HL-60 (cell line): Measurements from ENCODE around the gene PEX5.

Experiments
- DNase-seq, 2 experiments: peaks; one replicate each; pipeline ENCODE4 v3.0.0-alpha.2; 2010 to 2020; ENCODE audit warnings: low read depth in 1 of 2, low spot score in 1 of 2
- H3K27ac ChIP-seq: fragments of 250-450 bp; sonication (Bioruptor Pico); replicated peaks from 2 replicates; pipeline ENCODE4 v1.5.1; 2020; ENCODE audit warnings: mild to moderate bottlenecking, moderate library complexity
- H3K27me3 ChIP-seq: fragments of 250-450 bp; sonication (Bioruptor Pico); 2 replicates; pipeline ENCODE4 v1.5.1; 2021; ENCODE audit warnings: mild to moderate bottlenecking, moderate library complexity; ENCODE audit not compliant: insufficient read depth, poor library complexity, severe bottlenecking
- H3K4me3 ChIP-seq: replicated peaks from 2 replicates; pipeline ENCODE4 v1.5.1; 2011; ENCODE audit warnings: mild to moderate bottlenecking, control low read depth, low read length; ENCODE audit not compliant: insufficient read depth
- GABPA ChIP-seq: IDR thresholded peaks from 2 replicates; pipeline ENCODE4 v1.6.1; 2012; ENCODE audit warnings: low read depth
- POLR2AphosphoS5 ChIP-seq: IDR thresholded peaks from 2 replicates; pipeline ENCODE4 v1.6.1; 2012; ENCODE audit warnings: low read depth
- SPI1 ChIP-seq: IDR thresholded peaks from 2 replicates; pipeline ENCODE4 v1.6.1; 2012; ENCODE audit warnings: low read depth, mild to moderate bottlenecking, borderline replicate concordance
- TF ChIP-seq, protein P1 (sequence below): IDR thresholded peaks from one replicate; pipeline ENCODE4 v1.5.1; 2011; ENCODE audit warnings: low read length, control low read depth, inconsistent platforms; ENCODE audit not compliant: insufficient read depth
- TF ChIP-seq, protein P2 (sequence below): IDR thresholded peaks from 2 replicates; pipeline ENCODE4 v1.6.1; 2012; ENCODE audit warnings: low read depth; ENCODE audit not compliant: insufficient replicate concordance

Gene PEX5

DNA sequence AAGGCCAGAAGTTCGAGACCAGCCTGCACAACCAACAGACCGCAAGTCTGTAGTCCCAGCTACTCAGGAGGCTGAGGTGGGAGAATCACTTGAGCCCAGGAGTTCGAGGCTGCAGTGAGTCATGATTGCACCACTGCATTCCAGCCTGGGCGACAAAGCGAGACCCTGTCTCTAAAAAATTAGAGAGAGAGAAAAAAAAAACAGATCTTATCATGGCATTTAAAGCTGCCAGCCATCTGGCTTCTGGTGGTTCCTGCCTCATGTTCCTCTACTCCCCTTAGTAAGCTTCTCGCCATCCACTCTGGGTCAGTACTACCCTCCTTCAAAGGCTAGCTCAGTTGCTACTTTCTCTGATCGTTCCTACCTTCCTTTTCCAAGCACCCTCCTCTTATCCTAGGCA, 43.3 kb upstream of the PEX5 start:
- TF ChIP-seq, protein P1, sequence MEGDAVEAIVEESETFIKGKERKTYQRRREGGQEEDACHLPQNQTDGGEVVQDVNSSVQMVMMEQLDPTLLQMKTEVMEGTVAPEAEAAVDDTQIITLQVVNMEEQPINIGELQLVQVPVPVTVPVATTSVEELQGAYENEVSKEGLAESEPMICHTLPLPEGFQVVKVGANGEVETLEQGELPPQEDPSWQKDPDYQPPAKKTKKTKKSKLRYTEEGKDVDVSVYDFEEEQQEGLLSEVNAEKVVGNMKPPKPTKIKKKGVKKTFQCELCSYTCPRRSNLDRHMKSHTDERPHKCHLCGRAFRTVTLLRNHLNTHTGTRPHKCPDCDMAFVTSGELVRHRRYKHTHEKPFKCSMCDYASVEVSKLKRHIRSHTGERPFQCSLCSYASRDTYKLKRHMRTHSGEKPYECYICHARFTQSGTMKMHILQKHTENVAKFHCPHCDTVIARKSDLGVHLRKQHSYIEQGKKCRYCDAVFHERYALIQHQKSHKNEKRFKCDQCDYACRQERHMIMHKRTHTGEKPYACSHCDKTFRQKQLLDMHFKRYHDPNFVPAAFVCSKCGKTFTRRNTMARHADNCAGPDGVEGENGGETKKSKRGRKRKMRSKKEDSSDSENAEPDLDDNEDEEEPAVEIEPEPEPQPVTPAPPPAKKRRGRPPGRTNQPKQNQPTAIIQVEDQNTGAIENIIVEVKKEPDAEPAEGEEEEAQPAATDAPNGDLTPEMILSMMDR, result no peak
- no peak for TF ChIP-seq POLR2AphosphoS5
- TF ChIP-seq, protein P2, sequence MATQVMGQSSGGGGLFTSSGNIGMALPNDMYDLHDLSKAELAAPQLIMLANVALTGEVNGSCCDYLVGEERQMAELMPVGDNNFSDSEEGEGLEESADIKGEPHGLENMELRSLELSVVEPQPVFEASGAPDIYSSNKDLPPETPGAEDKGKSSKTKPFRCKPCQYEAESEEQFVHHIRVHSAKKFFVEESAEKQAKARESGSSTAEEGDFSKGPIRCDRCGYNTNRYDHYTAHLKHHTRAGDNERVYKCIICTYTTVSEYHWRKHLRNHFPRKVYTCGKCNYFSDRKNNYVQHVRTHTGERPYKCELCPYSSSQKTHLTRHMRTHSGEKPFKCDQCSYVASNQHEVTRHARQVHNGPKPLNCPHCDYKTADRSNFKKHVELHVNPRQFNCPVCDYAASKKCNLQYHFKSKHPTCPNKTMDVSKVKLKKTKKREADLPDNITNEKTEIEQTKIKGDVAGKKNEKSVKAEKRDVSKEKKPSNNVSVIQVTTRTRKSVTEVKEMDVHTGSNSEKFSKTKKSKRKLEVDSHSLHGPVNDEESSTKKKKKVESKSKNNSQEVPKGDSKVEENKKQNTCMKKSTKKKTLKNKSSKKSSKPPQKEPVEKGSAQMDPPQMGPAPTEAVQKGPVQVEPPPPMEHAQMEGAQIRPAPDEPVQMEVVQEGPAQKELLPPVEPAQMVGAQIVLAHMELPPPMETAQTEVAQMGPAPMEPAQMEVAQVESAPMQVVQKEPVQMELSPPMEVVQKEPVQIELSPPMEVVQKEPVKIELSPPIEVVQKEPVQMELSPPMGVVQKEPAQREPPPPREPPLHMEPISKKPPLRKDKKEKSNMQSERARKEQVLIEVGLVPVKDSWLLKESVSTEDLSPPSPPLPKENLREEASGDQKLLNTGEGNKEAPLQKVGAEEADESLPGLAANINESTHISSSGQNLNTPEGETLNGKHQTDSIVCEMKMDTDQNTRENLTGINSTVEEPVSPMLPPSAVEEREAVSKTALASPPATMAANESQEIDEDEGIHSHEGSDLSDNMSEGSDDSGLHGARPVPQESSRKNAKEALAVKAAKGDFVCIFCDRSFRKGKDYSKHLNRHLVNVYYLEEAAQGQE, result no peak
- TF ChIP-seq SPI1, result no peak
- TF ChIP-seq GABPA, result no peak
- Histone ChIP-seq H3K4me3 (no peak overlapping the region), H3K27me3 (peaks cover 2% of the 10 kb centered on the region), H3K27ac (no peak overlapping the region)
- no peak for DNase-seq

DNA sequence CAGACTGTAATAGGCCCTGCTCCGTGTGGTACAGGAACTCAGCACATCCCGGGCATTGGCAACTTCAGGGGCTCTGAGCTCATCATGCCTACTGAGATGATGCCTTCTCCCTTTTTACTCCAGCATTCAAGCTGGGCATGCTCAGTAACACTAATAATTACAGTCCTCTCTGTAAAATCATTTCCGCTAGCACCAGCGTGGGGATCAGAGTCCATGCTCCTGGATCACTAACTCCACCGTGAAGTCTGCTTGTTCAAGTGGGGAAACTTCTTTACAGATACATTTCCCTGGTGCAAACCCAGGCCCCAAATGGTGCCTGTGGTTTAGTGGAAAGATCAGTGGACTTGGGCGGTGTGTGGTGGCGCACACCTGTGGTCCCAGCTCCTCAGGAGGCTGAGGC, 42.6 kb upstream of the PEX5 start:
- Histone ChIP-seq H3K4me3 (no peak overlapping the region), H3K27me3 (peaks cover 2% of the 10 kb centered on the region), H3K27ac (no peak overlapping the region)
- DNase-seq, result no peak
- TF ChIP-seq, protein P2, result no peak
- TF ChIP-seq POLR2AphosphoS5 (no peak), GABPA (no peak), SPI1 (no peak)
- TF ChIP-seq, protein P1, result no peak

DNA sequence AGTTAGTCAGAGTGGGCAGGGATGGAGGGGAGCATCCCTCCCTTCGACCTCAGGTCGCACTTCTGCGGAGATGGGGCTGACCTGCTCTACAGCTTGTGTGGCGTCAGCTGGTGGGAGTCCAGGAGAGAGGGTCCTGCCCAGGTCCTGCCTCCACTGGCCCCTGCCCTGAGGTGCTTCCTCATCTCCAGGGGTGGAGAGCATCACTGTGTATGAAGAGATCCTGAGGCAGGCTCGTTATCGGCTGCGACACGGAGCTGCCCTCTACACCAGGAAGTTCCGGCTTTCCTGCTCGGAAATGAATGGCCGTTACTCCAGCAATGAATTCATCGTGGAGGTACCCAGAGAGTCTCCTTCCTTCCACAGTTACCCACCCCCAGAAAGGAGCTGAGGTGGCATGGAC, 39.1 kb upstream of the PEX5 start:
- peaks cover 2% of the 10 kb centered on the region for H3K27me3 ChIP-seq

More for the DNA sequence above, 39.1 kb upstream of the PEX5 start:
- Histone ChIP-seq H3K27ac (no peak overlapping the region), H3K4me3 (no peak overlapping the region)
- TF ChIP-seq SPI1 (no peak), POLR2AphosphoS5 (no peak), GABPA (no peak)
- TF ChIP-seq, protein P2, result no peak
- TF ChIP-seq, protein P1, result no peak
- no peak for DNase-seq
